Tibial nerve (tissue), 3 donors: ENCODE data around the gene CACNG5.

Experiments
- CTCF ChIP-seq, 5 experiments: fragments of 200-600 bp in 3 of 5; fragments of 450-650 bp in 2 of 5; sonication (generic) in 3 of 5; IDR thresholded peaks; one replicate each; pipeline ENCODE4 v1.5.1; 2016 to 2019; ENCODE audit warnings: antibody characterized with exemption in 5 of 5, mild to moderate bottlenecking in 3 of 5, moderate library complexity in 2 of 5
- POLR2A ChIP-seq, 2 donors: fragments of 450-650 bp; IDR thresholded peaks; one replicate each; pipeline ENCODE4 v1.6.1; 2017; ENCODE audit warnings: antibody characterized with exemption in 2 of 2, mild to moderate bottlenecking in 2 of 2, moderate library complexity in 2 of 2

- no peak for TF ChIP-seq CTCF (IDR thresholded peaks at IDR 0.05)
- no peak for TF ChIP-seq POLR2A (IDR thresholded peaks at IDR 0.05)
These were observed 8.1 kb upstream of the CACNG5 start for GRCh38 chr17:66826856-66827255.
